Karpas-422 (cell line): ENCODE measurements around the gene PI4K2A. TPM values are rescaled to one million over a fixed set of nuclear protein-coding genes. Genes with fewer than 3 reads are reported as not detected.

Experiments used
- DNase-seq: peaks from one replicate; pipeline ENCODE4 v3.0.0-alpha.2; 2015
- H2AFZ ChIP-seq: fragments of 200-600 bp; sonication (generic); 2 replicates; pipeline ENCODE4 v1.6.1; 2014; ENCODE audit warnings: antibody characterized with exemption, low read length, mixed read lengths
- H3K27ac ChIP-seq: fragments of 200-600 bp; sonication (generic); 2 replicates; pipeline ENCODE4 v1.5.1; 2014; ENCODE audit warnings: mild to moderate bottlenecking, low read length, moderate library complexity
- H3K27me3 ChIP-seq: fragments of 200-600 bp; sonication (generic); 2 replicates; pipeline ENCODE4 v1.6.1; 2014; ENCODE audit warnings: low read length, mixed read lengths
- H3K36me3 ChIP-seq: fragments of 200-600 bp; sonication (generic); 2 replicates; pipeline ENCODE4 v1.6.1; 2014; ENCODE audit warnings: low read length, mixed read lengths; ENCODE audit not compliant: insufficient read depth
- H3K4me1 ChIP-seq: fragments of 200-600 bp; sonication (generic); 2 replicates; pipeline ENCODE4 v1.6.1; 2014; ENCODE audit warnings: mild to moderate bottlenecking, low read length, mixed read lengths
- H3K4me2 ChIP-seq: fragments of 200-600 bp; sonication (generic); 2 replicates; pipeline ENCODE4 v1.6.1; 2014; ENCODE audit warnings: low read length, low read depth, mild to moderate bottlenecking; ENCODE audit not compliant: poor library complexity, severe bottlenecking
- H3K4me3 ChIP-seq: fragments of 200-600 bp; sonication (generic); 2 replicates; pipeline ENCODE4 v1.5.1; 2014; ENCODE audit warnings: mild to moderate bottlenecking, antibody characterized with exemption, low read length, mixed read lengths
- H3K79me2 ChIP-seq: fragments of 200-600 bp; sonication (generic); 2 replicates; pipeline ENCODE4 v1.6.1; 2014; ENCODE audit warnings: mild to moderate bottlenecking, low read length, mixed read lengths
- H3K9ac ChIP-seq: fragments of 200-600 bp; sonication (generic); 2 replicates; pipeline ENCODE4 v1.6.0; 2014; ENCODE audit warnings: low read length
- H3K9me2 ChIP-seq: fragments of 200-600 bp; sonication (generic), shearing (Covaris generic); replicated peaks from 2 replicates; pipeline ENCODE4 v1.6.0; 2014; ENCODE audit warnings: mild to moderate bottlenecking, low read length, moderate library complexity; ENCODE audit not compliant: insufficient read depth
- H3K9me3 ChIP-seq: fragments of 300-700, 200-600 bp; sonication (generic); 2 replicates; pipeline ENCODE4 v1.6.1; 2014; ENCODE audit warnings: low read length, mixed read lengths
- H4K20me1 ChIP-seq: fragments of 200-600 bp; sonication (generic); 2 replicates; pipeline ENCODE4 v1.6.1; 2014; ENCODE audit warnings: mild to moderate bottlenecking, antibody characterized with exemption, low read length, low read depth; ENCODE audit not compliant: insufficient read depth
- total RNA-seq: library from RNA; depleted of rRNA; stranded (reverse); fragments of >200 nt; shearing (Covaris generic); gene quantifications from 2 replicates; pipeline ENCODE4 v1.2.3, GENCODE V29; 2014; ENCODE audit warnings: low replicate concordance

Gene PI4K2A
- total RNA-seq, 1 experiment from 2014 or later, result 4.4 TPM

GRCh38 chr10:97711640-97712572 is 71.4 kb downstream of the PI4K2A start:
- no peaks in the 10 kb centered on the region for H3K9me2 ChIP-seq
- H3K9ac ChIP-seq, result no peak overlapping the region
- H3K4me2 ChIP-seq, result no peak overlapping the region
- no peak overlapping the region for H3K4me3 ChIP-seq
- no peaks in the 10 kb centered on the region for H4K20me1 ChIP-seq
- H3K79me2 ChIP-seq, result no peaks in the 10 kb centered on the region
- no peak overlapping the region for H2AFZ ChIP-seq
- DNase-seq, result no peak
- no peaks in the 10 kb centered on the region for H3K4me1 ChIP-seq
- no peaks in the 10 kb centered on the region for H3K27me3 ChIP-seq
- no peak overlapping the region for H3K27ac ChIP-seq
- no peaks in the 10 kb centered on the region for H3K36me3 ChIP-seq
- H3K9me3 ChIP-seq, result no peaks in the 10 kb centered on the region

- Histone ChIP-seq H3K4me2 (no peak within 1 kb of the TSS), H3K4me1 (no peaks in the 10 kb centered on the region), H3K27me3 (no peaks in the 10 kb centered on the region), H3K9ac (no peak within 1 kb of the TSS), H3K27ac (no peak within 1 kb of the TSS), H4K20me1 (no peaks in the 10 kb centered on the region), H3K4me3 (no peak within 1 kb of the TSS), H3K79me2 (no peaks in the 10 kb centered on the region), H2AFZ (no peak within 1 kb of the TSS), H3K9me3 (no peaks in the 10 kb centered on the region), H3K36me3 (no peaks in the 10 kb centered on the region), H3K9me2 (no peaks in the 10 kb centered on the region)
- no peak for DNase-seq
Observed at GRCh38 chr10:97713339-97713825, 72.9 kb downstream of the PI4K2A start, which contains the start of gene MARVELD1. TSS of gene MARVELD1 (plus strand) at chr10:97713730. CDS start at chr10:97713877, 147 bp downstream.

GRCh38 chr10:97713826-97714400 is 73.4 kb downstream of the PI4K2A start:
- Histone ChIP-seq H2AFZ (no peak overlapping the region), H3K4me3 (no peak overlapping the region), H3K27ac (no peak overlapping the region), H3K9me2 (no peaks in the 10 kb centered on the region), H4K20me1 (no peaks in the 10 kb centered on the region), H3K79me2 (no peaks in the 10 kb centered on the region), H3K36me3 (no peaks in the 10 kb centered on the region), H3K27me3 (no peaks in the 10 kb centered on the region), H3K9ac (no peak overlapping the region), H3K9me3 (no peaks in the 10 kb centered on the region), H3K4me2 (no peak overlapping the region), H3K4me1 (no peaks in the 10 kb centered on the region)
- no peak for DNase-seq

GRCh38 chr10:97714401-97715258 is 74.2 kb downstream of the PI4K2A start:
- Histone ChIP-seq H3K36me3 (no peaks in the 10 kb centered on the region), H3K4me2 (no peak overlapping the region), H3K9me2 (no peaks in the 10 kb centered on the region), H3K9me3 (no peaks in the 10 kb centered on the region), H3K4me1 (no peaks in the 10 kb centered on the region), H3K4me3 (no peak overlapping the region), H4K20me1 (no peaks in the 10 kb centered on the region), H3K79me2 (no peaks in the 10 kb centered on the region), H3K27me3 (no peaks in the 10 kb centered on the region), H2AFZ (no peak overlapping the region), H3K27ac (no peak overlapping the region), H3K9ac (no peak overlapping the region)
- no peak for DNase-seq

- Histone ChIP-seq H3K4me3 (no peak overlapping the region), H3K27me3 (no peaks in the 10 kb centered on the region), H3K27ac (no peak overlapping the region), H3K4me1 (no peaks in the 10 kb centered on the region), H3K4me2 (no peak overlapping the region), H4K20me1 (no peaks in the 10 kb centered on the region), H3K36me3 (no peaks in the 10 kb centered on the region), H3K79me2 (no peaks in the 10 kb centered on the region), H3K9ac (no peak overlapping the region), H2AFZ (no peak overlapping the region), H3K9me3 (no peaks in the 10 kb centered on the region), H3K9me2 (no peaks in the 10 kb centered on the region)
- DNase-seq, result no peak
Observed at GRCh38 chr10:97715259-97715874, 74.9 kb downstream of the PI4K2A start.

GRCh38 chr10:97717627-97718026 is 77.2 kb downstream of the PI4K2A start:
- H3K9ac ChIP-seq, result no peak overlapping the region

GRCh38 chr10:97718178-97718577 is 77.7 kb downstream of the PI4K2A start:
- H4K20me1 ChIP-seq, result no peaks in the 10 kb centered on the region
- no peaks in the 10 kb centered on the region for H3K9me3 ChIP-seq
- no peaks in the 10 kb centered on the region for H3K27me3 ChIP-seq
- DNase-seq, result no peak
- no peaks in the 10 kb centered on the region for H3K36me3 ChIP-seq
- H3K9ac ChIP-seq, result no peak overlapping the region
- no peak overlapping the region for H3K27ac ChIP-seq
- H3K79me2 ChIP-seq, result no peaks in the 10 kb centered on the region
- no peaks in the 10 kb centered on the region for H3K9me2 ChIP-seq
- H2AFZ ChIP-seq, result no peak overlapping the region
- no peak overlapping the region for H3K4me2 ChIP-seq
- no peak overlapping the region for H3K4me3 ChIP-seq
- H3K4me1 ChIP-seq, result no peaks in the 10 kb centered on the region

More at GRCh38 chr10:97717627-97718026, 77.2 kb downstream of the PI4K2A start:
- no peaks in the 10 kb centered on the region for H3K27me3 ChIP-seq
- H3K27ac ChIP-seq, result no peak overlapping the region
- H3K36me3 ChIP-seq, result no peaks in the 10 kb centered on the region
- H3K79me2 ChIP-seq, result no peaks in the 10 kb centered on the region
- H4K20me1 ChIP-seq, result no peaks in the 10 kb centered on the region
- no peaks in the 10 kb centered on the region for H3K9me3 ChIP-seq
- H3K4me3 ChIP-seq, result no peak overlapping the region
- H2AFZ ChIP-seq, result no peak overlapping the region
- no peaks in the 10 kb centered on the region for H3K9me2 ChIP-seq
- DNase-seq, result no peak
- H3K4me1 ChIP-seq, result no peaks in the 10 kb centered on the region
- H3K4me2 ChIP-seq, result no peak overlapping the region
